ENCODE data around the gene MDGA2.
"Not testable (repeated sequence)": the region's sequence is repeated elsewhere in the genome, so short reads cannot be mapped to it uniquely, and the experiment has no call there.

Gene MDGA2

GRCh38 chr14:47657143-47657542, 18.3 kb downstream of the MDGA2 start:
- H3K9ac ChIP-seq, result no peak overlapping the region
- no peaks in the 10 kb centered on the region for H3K36me3 ChIP-seq (ENCODE audit: insufficient read depth)
- H3K79me2 ChIP-seq (ENCODE audit: insufficient read depth, low read depth), result no peaks in the 10 kb centered on the region
- H4K20me1 ChIP-seq (ENCODE audit: insufficient read depth), result no peaks in the 10 kb centered on the region
- no peak overlapping the region for H3K27ac ChIP-seq
- no peak overlapping the region for H2AFZ ChIP-seq (ENCODE audit: low read depth)
- H3K4me1 ChIP-seq (ENCODE audit: low read depth, poor library complexity, severe bottlenecking), result no peaks in the 10 kb centered on the region
- no peak overlapping the region for H3K4me2 ChIP-seq
- no peak overlapping the region for H3K4me3 ChIP-seq (IDR thresholded peaks at IDR 0.05; ENCODE audit: insufficient read depth, low read depth, low read length)
- TF ChIP-seq, protein P1, sequence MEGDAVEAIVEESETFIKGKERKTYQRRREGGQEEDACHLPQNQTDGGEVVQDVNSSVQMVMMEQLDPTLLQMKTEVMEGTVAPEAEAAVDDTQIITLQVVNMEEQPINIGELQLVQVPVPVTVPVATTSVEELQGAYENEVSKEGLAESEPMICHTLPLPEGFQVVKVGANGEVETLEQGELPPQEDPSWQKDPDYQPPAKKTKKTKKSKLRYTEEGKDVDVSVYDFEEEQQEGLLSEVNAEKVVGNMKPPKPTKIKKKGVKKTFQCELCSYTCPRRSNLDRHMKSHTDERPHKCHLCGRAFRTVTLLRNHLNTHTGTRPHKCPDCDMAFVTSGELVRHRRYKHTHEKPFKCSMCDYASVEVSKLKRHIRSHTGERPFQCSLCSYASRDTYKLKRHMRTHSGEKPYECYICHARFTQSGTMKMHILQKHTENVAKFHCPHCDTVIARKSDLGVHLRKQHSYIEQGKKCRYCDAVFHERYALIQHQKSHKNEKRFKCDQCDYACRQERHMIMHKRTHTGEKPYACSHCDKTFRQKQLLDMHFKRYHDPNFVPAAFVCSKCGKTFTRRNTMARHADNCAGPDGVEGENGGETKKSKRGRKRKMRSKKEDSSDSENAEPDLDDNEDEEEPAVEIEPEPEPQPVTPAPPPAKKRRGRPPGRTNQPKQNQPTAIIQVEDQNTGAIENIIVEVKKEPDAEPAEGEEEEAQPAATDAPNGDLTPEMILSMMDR (conservative IDR thresholded peaks at IDR 0.05; ENCODE audit: low read depth, low read length), result no peak
- no peaks in the 10 kb centered on the region for H3K27me3 ChIP-seq (ENCODE audit: insufficient read depth, low read depth)

DNA sequence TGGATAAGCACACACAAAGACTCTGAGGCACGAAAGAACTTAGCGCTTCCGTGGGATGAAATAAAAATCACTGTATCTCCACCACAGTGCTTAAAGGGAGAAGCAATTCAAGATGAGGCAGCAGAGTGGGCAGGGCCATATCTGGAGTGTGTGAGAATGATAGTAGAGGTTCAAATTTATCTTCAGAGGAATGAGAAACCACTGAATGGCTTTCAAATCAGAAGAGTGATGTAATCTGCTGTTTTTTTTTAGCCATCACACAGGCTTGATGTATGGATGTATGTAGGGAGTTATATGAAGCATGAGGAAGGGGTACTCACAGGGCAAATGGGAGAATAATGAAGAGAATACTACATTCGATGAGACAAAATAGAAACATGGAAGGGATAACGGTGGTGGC, 24.1 kb downstream of the MDGA2 start:
- Histone ChIP-seq H3K27me3 (ENCODE audit: insufficient read depth, low read depth) (no peaks in the 10 kb centered on the region), H3K36me3 (ENCODE audit: insufficient read depth) (no peaks in the 10 kb centered on the region), H2AFZ (ENCODE audit: low read depth) (no peak overlapping the region)

DNA sequence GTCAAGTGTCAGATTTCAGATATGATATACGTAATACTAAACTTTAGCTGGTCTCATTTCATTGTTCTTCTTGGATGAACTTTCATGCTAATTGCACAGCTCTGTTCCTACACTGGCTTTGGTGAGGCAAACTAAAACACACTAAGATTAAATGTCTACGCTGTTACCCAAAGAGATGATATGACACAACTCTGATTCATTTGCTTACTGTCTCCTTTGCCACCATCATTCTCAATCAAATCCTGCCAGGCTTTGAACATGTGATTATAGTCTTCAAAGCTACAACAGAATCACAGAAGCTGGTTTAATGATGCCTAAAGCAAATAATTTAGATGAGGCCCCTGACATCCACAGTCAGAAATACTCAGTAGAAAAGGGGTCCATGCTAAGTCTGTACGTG, 37.7 kb downstream of the MDGA2 start:
- no peaks in the 10 kb centered on the region for H3K27me3 ChIP-seq (ENCODE audit: insufficient read depth, low read depth)
- H3K4me1 ChIP-seq (ENCODE audit: low read depth, poor library complexity, severe bottlenecking), result no peaks in the 10 kb centered on the region
- H3K9ac ChIP-seq, result no peak overlapping the region
- no peak overlapping the region for H3K27ac ChIP-seq
- no peaks in the 10 kb centered on the region for H4K20me1 ChIP-seq (ENCODE audit: insufficient read depth)
- H3K36me3 ChIP-seq (ENCODE audit: insufficient read depth), result no peaks in the 10 kb centered on the region
- H2AFZ ChIP-seq (ENCODE audit: low read depth), result no peak overlapping the region
- H3K4me3 ChIP-seq (IDR thresholded peaks at IDR 0.05; ENCODE audit: insufficient read depth, low read depth, low read length), result no peak overlapping the region
- TF ChIP-seq, protein P1 (conservative IDR thresholded peaks at IDR 0.05; ENCODE audit: low read depth, low read length), result no peak
- no peaks in the 10 kb centered on the region for H3K79me2 ChIP-seq (ENCODE audit: insufficient read depth, low read depth)
- H3K4me2 ChIP-seq, result no peak overlapping the region

More for the DNA sequence above, 24.1 kb downstream of the MDGA2 start:
- Histone ChIP-seq H3K9ac (no peak overlapping the region), H3K4me3 (IDR thresholded peaks at IDR 0.05; ENCODE audit: insufficient read depth, low read depth, low read length) (no peak overlapping the region), H3K4me2 (no peak overlapping the region), H3K79me2 (ENCODE audit: insufficient read depth, low read depth) (no peaks in the 10 kb centered on the region), H4K20me1 (ENCODE audit: insufficient read depth) (no peaks in the 10 kb centered on the region), H3K27ac (no peak overlapping the region), H3K4me1 (ENCODE audit: low read depth, poor library complexity, severe bottlenecking) (no peaks in the 10 kb centered on the region)
- TF ChIP-seq, protein P1 (conservative IDR thresholded peaks at IDR 0.05; ENCODE audit: low read depth, low read length), result no peak

GRCh38 chr14:47626151-47627035, 49.0 kb downstream of the MDGA2 start:
- H3K4me3 ChIP-seq (IDR thresholded peaks at IDR 0.05; ENCODE audit: insufficient read depth, low read depth, low read length), result no peak overlapping the region
- no peak overlapping the region for H3K27ac ChIP-seq
- H3K36me3 ChIP-seq (ENCODE audit: insufficient read depth), result no peaks in the 10 kb centered on the region
- H3K79me2 ChIP-seq (ENCODE audit: insufficient read depth, low read depth), result no peaks in the 10 kb centered on the region
- H3K4me1 ChIP-seq (ENCODE audit: low read depth, poor library complexity, severe bottlenecking), result no peaks in the 10 kb centered on the region
- no peak overlapping the region for H2AFZ ChIP-seq (ENCODE audit: low read depth)
- no peaks in the 10 kb centered on the region for H3K27me3 ChIP-seq (ENCODE audit: insufficient read depth, low read depth)
- no peak overlapping the region for H3K4me2 ChIP-seq
- TF ChIP-seq, protein P1 (conservative IDR thresholded peaks at IDR 0.05; ENCODE audit: low read depth, low read length), result no peak
- no peaks in the 10 kb centered on the region for H4K20me1 ChIP-seq (ENCODE audit: insufficient read depth)
- H3K9ac ChIP-seq, result no peak overlapping the region

DNA sequence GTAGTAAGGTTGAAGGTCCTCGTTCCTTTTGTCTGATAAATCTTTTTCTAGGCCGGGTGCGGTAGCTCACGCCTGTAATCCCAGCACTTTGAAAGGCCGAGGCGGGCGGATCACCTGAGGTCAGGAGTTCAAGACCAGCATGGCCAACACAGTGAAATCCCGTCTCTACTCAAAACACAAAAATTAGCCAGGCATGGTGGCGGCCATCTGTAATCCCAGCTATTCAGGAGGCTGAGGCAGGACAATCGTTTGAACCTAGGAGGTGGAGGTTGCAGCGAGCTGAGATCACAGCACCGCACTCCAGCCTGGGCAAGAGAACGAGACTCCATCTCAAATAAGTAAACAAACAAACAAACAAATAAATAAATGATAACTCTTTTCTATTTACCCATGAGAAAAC, 51.3 kb downstream of the MDGA2 start:
- not testable (repeated sequence) for H2AFZ ChIP-seq (ENCODE audit: low read depth); H4K20me1 ChIP-seq (ENCODE audit: insufficient read depth); H3K27ac ChIP-seq; H3K36me3 ChIP-seq (ENCODE audit: insufficient read depth); H3K4me2 ChIP-seq; H3K27me3 ChIP-seq (ENCODE audit: insufficient read depth, low read depth); H3K4me1 ChIP-seq (ENCODE audit: low read depth, poor library complexity, severe bottlenecking); H3K4me3 ChIP-seq (IDR thresholded peaks at IDR 0.05; ENCODE audit: insufficient read depth, low read depth, low read length); H3K9ac ChIP-seq; H3K79me2 ChIP-seq (ENCODE audit: insufficient read depth, low read depth)

All from KMS-11 (cell line).